ENCODE data around the gene INO80E.

- TF ChIP-seq CTCF (IDR thresholded peaks at IDR 0.05) = no peak
- no peak for TF ChIP-seq POLR2A (IDR thresholded peaks at IDR 0.05)
- TF ChIP-seq POLR2AphosphoS5 (IDR thresholded peaks at IDR 0.05) = no peak
- no peak for TF ChIP-seq EP300 (IDR thresholded peaks at IDR 0.05)
Observed at GRCh38 chr16:30033270-30033669, 37.2 kb downstream of the INO80E start.

Measured in stomach (tissue), 4 donors.